Caco-2 (cell line): ENCODE data around the gene CDK5R1. TPM values are rescaled to one million over a fixed set of nuclear protein-coding genes. Genes with fewer than 3 reads are reported as not detected.
A peak's percentile ranks its signal among the peaks of the same experiment; 100 is the strongest.

Experiments used
- BruUV-seq: library from RNA; stranded (reverse); fragments of 400-500 nt; replicated peaks from 2 replicates; lab custom pipeline; 2021; lab: Mats Ljungman, UMichigan
- CTCF ChIA-PET: fragments of 300-600 bp; sonication (Branson Sonifier 250); formaldehyde crosslinking; loops from one replicate; lab custom pipeline; 2022; ENCODE audit warnings: antibody characterized with exemption; lab: Charles Lee
- POLR2A ChIA-PET: fragments of 300-600 bp; sonication (Branson Sonifier 250); formaldehyde crosslinking; loops from one replicate; lab custom pipeline; 2022; ENCODE audit warnings: antibody characterized with exemption; lab: Charles Lee
- DNase-seq, 2 experiments: peaks; one replicate each; pipeline versions ENCODE4 v3.0.0 to v3.0.0-alpha.2; 2020 to 2022
- H3K27me3 ChIP-seq: replicated peaks from 2 replicates; pipeline ENCODE4 v1.6.0; 2011; ENCODE audit warnings: low read length; ENCODE audit not compliant: control insufficient read depth, insufficient read depth
- H3K36me3 ChIP-seq: 2 replicates; pipeline ENCODE4 v1.5.1; 2011; ENCODE audit warnings: low read length; ENCODE audit not compliant: control insufficient read depth, insufficient read depth
- H3K4me1 ChIP-seq: fragments of 250-450 bp; sonication (Bioruptor Pico); 2 replicates; pipeline ENCODE4 v1.5.1; 2020; ENCODE audit warnings: mild to moderate bottlenecking
- H3K4me3 ChIP-seq: 2 replicates; pipeline ENCODE4 v1.5.1; 2011; ENCODE audit warnings: low read depth, mild to moderate bottlenecking, control low read depth, low read length
- H3K9me3 ChIP-seq: fragments of 250-450 bp; sonication (Bioruptor Pico); 2 replicates; pipeline ENCODE4 v1.5.1; 2020; ENCODE audit warnings: mild to moderate bottlenecking, moderate library complexity
- H3K27ac Mint-ChIP-seq: one replicate; pipeline ENCODE4 v1.8.0; 2022; ENCODE audit warnings: mixed read lengths; ENCODE audit not compliant: unreplicated experiment
- H3K27me3 Mint-ChIP-seq: one replicate; pipeline ENCODE4 v1.8.0; 2022; ENCODE audit warnings: mixed read lengths; ENCODE audit not compliant: insufficient read depth, unreplicated experiment
- H3K36me3 Mint-ChIP-seq: one replicate; pipeline ENCODE4 v1.8.0; 2022; ENCODE audit warnings: mild to moderate bottlenecking, mixed read lengths; ENCODE audit not compliant: insufficient read depth, unreplicated experiment
- H3K4me1 Mint-ChIP-seq: one replicate; pipeline ENCODE4 v1.8.0; 2022; ENCODE audit warnings: low read depth, mixed read lengths; ENCODE audit not compliant: unreplicated experiment
- H3K4me3 Mint-ChIP-seq: one replicate; pipeline ENCODE4 v1.8.0; 2022; ENCODE audit warnings: mild to moderate bottlenecking, moderate library complexity, mixed read lengths; ENCODE audit not compliant: unreplicated experiment
- H3K9me3 Mint-ChIP-seq: one replicate; pipeline ENCODE4 v1.8.0; 2022; ENCODE audit warnings: mixed read lengths; ENCODE audit not compliant: unreplicated experiment
- intact Hi-C: fragments of 100-400 bp; cut with micrococcal nuclease; formaldehyde crosslinking; loops from one replicate; pipeline ENCODE4 v1.10.0; 2022; ENCODE audit not compliant: unreplicated experiment
- total RNA-seq: library from RNA; stranded (reverse); gene quantifications from 2 replicates; pipeline ENCODE4 v1.2.3, GENCODE V29; 2022
- TF ChIP-seq, protein P1 (sequence below), 2 experiments: fragments of 200-600 bp in 1 of 2; IDR thresholded peaks; 1 replicate in 1 of 2; 2 replicates in 1 of 2; pipeline versions ENCODE4 v1.5.1 to v1.8.0; 2011 to 2022; ENCODE audit warnings: antibody characterized with exemption in 1 of 2, control low read depth in 1 of 2, inconsistent platforms in 1 of 2, low read depth in 1 of 2, low read length in 1 of 2, mild to moderate bottlenecking in 1 of 2, moderate library complexity in 1 of 2; ENCODE audit not compliant: insufficient read depth in 1 of 2, severe bottlenecking in 1 of 2, unreplicated experiment in 1 of 2

Gene CDK5R1
- total RNA-seq, 1 experiment from 2014 or later: 6.6 TPM

DNA sequence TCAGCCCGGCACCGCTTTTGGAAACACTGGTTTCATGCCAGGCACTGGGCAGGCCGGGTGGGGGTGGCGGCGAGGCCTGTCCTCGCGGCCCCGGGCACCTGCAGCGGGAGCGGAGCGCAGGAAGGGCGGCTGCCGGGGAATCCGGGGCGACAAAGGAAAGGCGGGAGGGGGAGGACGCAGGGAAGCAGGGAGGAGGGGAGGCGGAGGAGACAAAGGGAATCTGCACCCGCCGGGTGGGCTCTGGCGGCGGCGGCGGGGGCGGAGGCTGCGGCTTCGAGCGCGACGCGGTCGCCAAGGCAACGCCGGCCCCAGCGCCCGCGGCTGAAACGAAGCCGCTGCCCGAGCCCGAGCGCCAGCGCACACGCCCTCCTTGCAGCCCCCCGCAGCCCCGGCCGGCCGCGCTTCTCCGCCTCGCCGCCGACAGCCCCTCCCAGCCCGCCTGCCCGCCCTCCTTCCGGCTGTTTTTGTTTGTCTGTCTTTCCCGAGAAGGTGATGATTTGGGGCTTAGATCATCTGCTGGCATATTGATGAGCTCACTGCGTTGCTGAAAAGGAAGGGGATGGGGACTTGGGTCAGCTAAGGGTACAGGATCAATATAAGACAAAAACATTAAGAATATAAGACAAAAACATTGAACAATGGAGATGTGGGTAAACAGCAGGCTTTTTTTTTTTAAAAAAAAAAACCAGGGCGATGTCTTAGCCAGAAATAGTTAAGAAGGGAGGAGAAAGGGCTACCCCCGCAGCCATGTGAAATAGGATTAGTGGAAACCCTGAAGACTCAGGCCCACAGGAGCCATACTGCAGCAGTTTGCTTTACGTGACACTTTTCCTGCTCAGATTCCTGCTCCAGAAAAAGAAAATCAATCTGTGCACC, 32.7 kb downstream of the CDK5R1 start:
- no TSS peak for BruUV-seq
- Histone ChIP-seq H3K4me1 (no peaks in the 10 kb centered on the region), H3K27me3 (no peaks in the 10 kb centered on the region), H3K4me3 (no peak overlapping the region), H3K36me3 (no peaks in the 10 kb centered on the region; the same call in 1 of the 2 replicates), H3K9me3 (no peaks in the 10 kb centered on the region)
- intact Hi-C loops: loop anchor here (10.0 kb wide), 1 partner anchor 345 kb away; no protein-coding TSS in a partner anchor
- no peaks in the 10 kb centered on the region for H3K27me3 Mint-ChIP-seq
- TF ChIP-seq, protein P1, sequence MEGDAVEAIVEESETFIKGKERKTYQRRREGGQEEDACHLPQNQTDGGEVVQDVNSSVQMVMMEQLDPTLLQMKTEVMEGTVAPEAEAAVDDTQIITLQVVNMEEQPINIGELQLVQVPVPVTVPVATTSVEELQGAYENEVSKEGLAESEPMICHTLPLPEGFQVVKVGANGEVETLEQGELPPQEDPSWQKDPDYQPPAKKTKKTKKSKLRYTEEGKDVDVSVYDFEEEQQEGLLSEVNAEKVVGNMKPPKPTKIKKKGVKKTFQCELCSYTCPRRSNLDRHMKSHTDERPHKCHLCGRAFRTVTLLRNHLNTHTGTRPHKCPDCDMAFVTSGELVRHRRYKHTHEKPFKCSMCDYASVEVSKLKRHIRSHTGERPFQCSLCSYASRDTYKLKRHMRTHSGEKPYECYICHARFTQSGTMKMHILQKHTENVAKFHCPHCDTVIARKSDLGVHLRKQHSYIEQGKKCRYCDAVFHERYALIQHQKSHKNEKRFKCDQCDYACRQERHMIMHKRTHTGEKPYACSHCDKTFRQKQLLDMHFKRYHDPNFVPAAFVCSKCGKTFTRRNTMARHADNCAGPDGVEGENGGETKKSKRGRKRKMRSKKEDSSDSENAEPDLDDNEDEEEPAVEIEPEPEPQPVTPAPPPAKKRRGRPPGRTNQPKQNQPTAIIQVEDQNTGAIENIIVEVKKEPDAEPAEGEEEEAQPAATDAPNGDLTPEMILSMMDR (IDR thresholded peaks at IDR 0.05; ENCODE audit: insufficient read depth in 1 of 2, low read depth in 1 of 2, low read length in 1 of 2, severe bottlenecking in 1 of 2, unreplicated experiment in 1 of 2): no peak
- no peaks in the 10 kb centered on the region for H3K4me1 Mint-ChIP-seq
- H3K36me3 Mint-ChIP-seq: peaks cover 52% of the 10 kb centered on the region
- H3K27ac Mint-ChIP-seq: peak overlapping the region; percentile 30
- ChIA-PET CTCF (no interaction called here), POLR2A (no interaction called here)
- H3K9me3 Mint-ChIP-seq: no peaks in the 10 kb centered on the region
- no peak overlapping the region for H3K4me3 Mint-ChIP-seq
- no peak for DNase-seq

DNA sequence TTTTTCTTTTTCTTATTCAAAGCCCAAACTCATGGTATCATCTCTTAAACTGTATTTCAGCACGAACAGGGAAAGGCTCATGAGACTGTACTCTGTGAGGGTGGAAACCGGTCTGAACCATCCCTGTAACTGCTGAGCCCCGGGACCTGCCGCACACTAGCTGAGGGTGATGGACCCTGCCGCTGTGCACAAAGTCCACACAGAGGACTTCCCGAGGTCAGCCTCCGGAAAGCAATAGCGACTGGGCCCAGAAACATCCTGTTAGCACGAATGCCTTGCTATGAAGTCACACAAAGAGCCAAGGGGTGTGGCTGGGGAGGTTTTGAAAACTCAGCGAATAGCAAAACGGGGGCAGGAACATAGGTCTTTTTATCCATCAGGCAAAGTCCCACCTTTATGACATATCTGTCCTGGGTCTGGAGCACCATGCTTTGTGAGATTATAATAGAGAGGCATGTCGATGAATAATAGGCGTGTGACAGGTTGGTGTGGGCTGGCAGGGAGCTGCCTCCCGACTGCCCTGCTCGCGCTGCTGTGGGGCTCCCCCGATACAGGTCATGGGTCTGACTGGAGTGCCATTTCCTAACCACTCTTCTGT, 33.4 kb downstream of the CDK5R1 start:
- Mint-ChIP-seq H3K27me3 (no peaks in the 10 kb centered on the region), H3K36me3 (peaks cover 52% of the 10 kb centered on the region), H3K9me3 (no peaks in the 10 kb centered on the region), H3K4me3 (no peak overlapping the region), H3K4me1 (no peaks in the 10 kb centered on the region), H3K27ac (no peak overlapping the region)
- no peaks in the 10 kb centered on the region for H3K4me1 ChIP-seq
- no peak overlapping the region for H3K4me3 ChIP-seq
- H3K36me3 ChIP-seq: no peaks in the 10 kb centered on the region; the same call in 1 of the 2 replicates
- DNase-seq: no peak
- ChIA-PET POLR2A (no interaction called here), CTCF (no interaction called here)
- TF ChIP-seq, protein P1 (IDR thresholded peaks at IDR 0.05; ENCODE audit: insufficient read depth in 1 of 2, low read depth in 1 of 2, low read length in 1 of 2, severe bottlenecking in 1 of 2, unreplicated experiment in 1 of 2): no peak
- no TSS peak for BruUV-seq
- H3K9me3 ChIP-seq: no peaks in the 10 kb centered on the region
- no peaks in the 10 kb centered on the region for H3K27me3 ChIP-seq
- intact Hi-C loops: no loop called here

DNA sequence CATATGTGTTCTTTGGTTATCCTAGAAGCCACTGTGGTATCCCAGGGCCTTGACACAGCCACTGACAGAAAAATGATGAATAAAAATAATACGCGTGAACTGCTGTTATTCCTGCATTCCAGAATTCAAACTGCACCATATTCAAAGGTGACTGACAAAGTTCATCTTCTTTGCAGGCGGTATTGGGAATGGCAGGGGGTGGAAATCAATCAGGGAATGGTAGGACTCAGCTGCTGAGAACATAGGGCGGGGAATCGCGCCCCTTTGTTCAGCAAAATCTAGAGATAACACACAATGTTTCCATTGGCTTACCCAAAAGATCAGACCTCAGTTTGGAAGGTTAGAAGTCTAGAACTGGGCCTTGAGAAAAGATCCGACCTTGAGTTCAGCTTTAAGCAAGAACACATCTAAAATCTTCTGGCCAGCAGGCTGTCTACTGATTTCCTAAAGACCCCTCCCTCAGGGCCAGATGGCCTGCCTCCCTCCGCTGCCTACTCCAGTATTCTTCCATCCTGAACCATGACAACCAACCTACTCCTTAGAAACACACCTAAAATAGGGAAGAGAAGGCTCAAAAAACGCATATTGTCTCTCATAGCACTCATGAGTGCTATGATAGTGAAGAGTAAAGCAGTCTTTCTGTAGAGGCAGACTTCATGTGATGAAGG, 34.1 kb downstream of the CDK5R1 start:
- BruUV-seq: no TSS peak
- no peak for DNase-seq
- POLR2A ChIA-PET: no interaction called here
- intact Hi-C loops: no loop called here
- peaks cover 48% of the 10 kb centered on the region for H3K36me3 Mint-ChIP-seq
- no peak overlapping the region for H3K4me3 Mint-ChIP-seq
- CTCF ChIA-PET: no interaction called here
- no peaks in the 10 kb centered on the region for H3K27me3 ChIP-seq
- no peak overlapping the region for H3K4me3 ChIP-seq
- TF ChIP-seq, protein P1 (IDR thresholded peaks at IDR 0.05; ENCODE audit: insufficient read depth in 1 of 2, low read depth in 1 of 2, low read length in 1 of 2, severe bottlenecking in 1 of 2, unreplicated experiment in 1 of 2): no peak
- H3K4me1 ChIP-seq: no peaks in the 10 kb centered on the region
- H3K27me3 Mint-ChIP-seq: no peaks in the 10 kb centered on the region
- H3K9me3 ChIP-seq: no peaks in the 10 kb centered on the region
- no peak overlapping the region for H3K27ac Mint-ChIP-seq
- no peaks in the 10 kb centered on the region for H3K9me3 Mint-ChIP-seq
- H3K36me3 ChIP-seq: no peaks in the 10 kb centered on the region; the same call in 1 of the 2 replicates
- H3K4me1 Mint-ChIP-seq: no peaks in the 10 kb centered on the region
